Activated CD8-positive, alpha-beta memory T cell treated with anti-CD3 and anti-CD28 coated beads, Interleukin-2, amount 50 U/mL, for 4 hours (primary cell): Measurements from ENCODE around the gene CPHXL.

ENCODE experiments used
- DNase-seq: peaks from one replicate; pipeline ENCODE4 v3.0.0-alpha.2; 2020

CPHXL gene

DNA sequence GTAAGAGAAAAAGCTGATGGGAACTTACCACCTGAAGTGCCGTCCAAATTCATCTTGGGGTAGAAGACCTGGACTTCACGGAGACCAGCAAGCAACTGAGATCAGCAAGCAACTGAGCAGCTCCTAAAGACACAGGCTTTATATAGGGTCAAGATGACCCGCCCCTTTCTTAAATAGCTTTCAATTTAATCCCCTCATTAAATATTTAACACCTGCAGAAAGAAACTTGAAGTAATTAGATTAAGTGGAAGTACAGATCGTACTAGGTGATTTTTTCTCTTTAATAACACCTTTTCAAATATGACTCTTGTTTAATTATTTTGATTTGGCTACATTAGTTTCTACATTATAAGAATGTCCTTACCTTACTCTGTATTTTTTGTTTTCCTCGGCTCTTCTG lies at the start of gene CPHXL:
Gene CPHXL, minus strand, starts transcription at position 101 of the 400 bp plus-strand sequence. Its CDS starts 48 bp downstream, at position 53.
- no peak for DNase-seq

GRCh38 chr16:75774197-75774596 lies 47.9 kb upstream of the CPHXL start:
- no peak for DNase-seq

GRCh38 chr16:75770051-75770450 lies 43.8 kb upstream of the CPHXL start:
- DNase-seq = no peak

DNA sequence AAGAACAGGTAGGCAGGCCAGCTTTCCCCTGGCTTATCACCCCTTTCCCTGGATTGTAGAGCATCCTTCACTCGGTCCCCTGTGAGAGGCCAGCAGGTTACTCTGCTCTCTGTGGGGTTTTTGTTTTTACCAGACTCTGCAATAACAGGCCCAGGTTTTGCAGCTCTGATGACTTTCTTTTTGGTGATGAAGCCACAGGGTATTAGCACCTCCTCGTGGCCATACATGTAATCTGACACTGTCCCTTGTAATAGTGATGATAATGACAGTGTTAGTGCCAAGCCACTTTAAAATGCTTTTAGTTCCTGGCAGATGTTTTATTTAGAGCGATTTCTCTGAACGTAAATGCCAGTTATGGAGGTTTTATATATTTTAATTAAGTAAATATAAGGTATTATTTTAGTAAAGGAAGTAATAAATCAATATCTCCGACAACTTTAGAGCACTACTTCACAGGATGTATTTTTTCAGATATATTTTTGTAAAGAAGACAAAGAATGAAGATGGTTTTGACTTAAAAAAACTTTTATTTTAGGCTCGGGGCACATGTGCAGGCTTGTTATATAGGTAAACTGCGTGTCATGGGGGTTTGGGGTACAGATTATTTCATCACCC lies 38.0 kb upstream of the CPHXL start:
- peak; percentile 45 for DNase-seq

DNA sequence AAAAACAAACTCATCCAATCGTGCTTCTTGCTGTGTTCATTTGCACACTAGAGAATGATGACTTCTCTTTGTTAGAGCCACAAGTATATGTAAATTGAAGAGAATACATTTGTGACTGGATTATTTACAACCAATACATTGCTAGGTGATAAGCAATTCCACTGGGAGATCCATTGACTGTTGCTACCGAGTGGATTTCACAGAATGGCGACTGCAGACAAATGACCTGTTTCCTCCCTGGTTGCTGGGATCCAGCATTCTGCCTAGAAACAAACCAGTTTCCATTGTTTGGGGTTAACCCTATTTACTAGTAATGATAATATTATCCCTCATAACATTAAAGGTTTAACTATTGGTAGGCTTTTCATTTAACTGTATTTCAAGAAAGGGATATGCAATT lies 36.9 kb upstream of the CPHXL start:
- DNase-seq = no peak

- no peak for DNase-seq
These were observed 36.5 kb upstream of the CPHXL start for GRCh38 chr16:75762746-75763145.

- DNase-seq = no peak
These were observed 34.8 kb upstream of the CPHXL start for GRCh38 chr16:75761108-75761507.

GRCh38 chr16:75760018-75760519 lies 33.8 kb upstream of the CPHXL start:
- no peak for DNase-seq

DNA sequence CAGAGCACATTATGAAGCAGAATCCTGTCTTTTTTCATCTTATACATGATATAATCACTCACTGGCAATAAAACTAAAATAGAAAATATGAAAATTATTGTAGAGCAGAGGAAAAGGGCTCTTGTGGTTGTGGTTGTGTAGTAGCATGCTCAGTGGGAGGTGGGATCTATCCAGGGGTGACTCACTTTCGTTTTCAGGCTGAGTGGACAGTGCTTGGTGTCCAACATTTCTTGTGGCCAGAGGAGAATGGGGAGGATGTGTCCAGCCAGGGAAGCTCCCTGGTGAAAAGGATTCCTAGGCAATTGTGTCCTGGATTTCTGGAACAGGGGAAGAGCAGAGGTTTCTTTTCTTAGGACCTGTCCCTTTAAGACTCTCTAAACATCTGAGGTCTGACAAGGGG lies 31.9 kb upstream of the CPHXL start:
- no peak for DNase-seq

GRCh38 chr16:75754141-75754540 lies 27.9 kb upstream of the CPHXL start:
- no peak for DNase-seq

- DNase-seq = no peak
These were observed 24.2 kb upstream of the CPHXL start for GRCh38 chr16:75750528-75750927.

DNA sequence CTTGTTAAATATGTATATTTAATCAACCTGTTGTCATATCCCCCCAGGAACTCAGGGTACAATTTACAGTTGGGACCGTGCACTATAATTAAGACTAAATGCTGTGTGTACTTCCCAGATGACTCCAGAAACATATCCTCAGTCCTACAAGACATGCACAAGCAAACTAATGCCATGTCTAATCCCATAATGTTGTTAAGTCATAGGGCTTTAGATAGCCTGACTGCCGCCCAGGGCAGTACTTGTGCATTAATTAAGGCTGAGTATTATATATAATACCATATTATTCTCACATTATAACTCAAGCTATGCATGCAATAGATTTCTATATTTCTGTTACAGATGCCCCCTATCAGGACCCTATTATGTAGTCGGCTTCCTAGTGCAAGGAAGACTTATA lies 20.1 kb upstream of the CPHXL start:
- DNase-seq = no peak

- no peak for DNase-seq
These were observed 19.5 kb upstream of the CPHXL start for GRCh38 chr16:75745823-75746222.

DNA sequence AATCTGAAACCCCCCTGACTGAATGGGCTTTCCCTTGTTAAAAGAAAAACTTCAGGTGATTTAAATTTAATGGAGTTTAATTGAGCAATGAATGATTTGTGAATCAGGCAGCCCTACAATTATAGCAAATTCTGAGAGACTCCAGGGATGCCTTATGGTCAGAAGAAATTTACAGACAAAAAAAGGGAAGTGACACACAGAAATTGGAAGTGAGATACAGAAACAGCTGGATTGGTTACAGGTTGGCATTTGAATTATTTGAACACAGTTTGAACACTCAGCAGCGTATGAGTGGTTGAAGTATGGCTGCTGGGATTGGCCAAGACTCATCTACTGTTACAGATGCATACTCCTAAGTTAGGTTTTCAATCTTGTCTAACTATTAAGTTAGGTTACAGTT lies 19.0 kb upstream of the CPHXL start:
- no peak for DNase-seq

DNA sequence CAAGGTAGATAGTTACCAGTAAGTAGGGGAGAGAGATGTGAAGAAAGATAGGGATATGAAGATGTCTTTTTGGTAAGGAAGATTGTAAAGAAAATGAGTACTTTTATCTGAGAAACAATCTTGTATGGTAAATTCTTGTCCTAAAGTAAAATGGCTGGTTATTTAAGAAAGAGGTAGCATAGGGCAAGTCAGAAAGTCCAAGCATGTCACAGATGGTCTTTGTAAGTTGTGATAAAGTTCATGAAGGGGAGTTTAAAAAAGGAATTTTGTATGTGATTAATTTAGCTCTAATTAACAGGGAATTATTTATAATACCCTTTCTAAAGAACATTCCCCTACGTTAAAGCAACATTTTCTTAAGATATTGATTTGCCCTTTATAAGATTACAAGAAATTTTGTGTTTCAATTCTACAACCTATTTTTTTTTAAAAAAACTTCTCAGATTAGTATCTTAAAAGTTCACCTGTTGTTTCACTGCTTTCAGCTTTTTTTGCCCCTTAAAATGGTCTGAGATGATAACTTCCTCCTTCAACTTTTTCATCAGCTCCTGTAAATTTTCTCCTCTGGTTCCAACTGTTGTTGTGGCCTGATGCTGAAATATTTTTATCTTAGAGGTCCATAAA lies 16.2 kb upstream of the CPHXL start:
- no peak for DNase-seq

- DNase-seq = no peak
These were observed 7.3 kb upstream of the CPHXL start for GRCh38 chr16:75733305-75734211.

DNA sequence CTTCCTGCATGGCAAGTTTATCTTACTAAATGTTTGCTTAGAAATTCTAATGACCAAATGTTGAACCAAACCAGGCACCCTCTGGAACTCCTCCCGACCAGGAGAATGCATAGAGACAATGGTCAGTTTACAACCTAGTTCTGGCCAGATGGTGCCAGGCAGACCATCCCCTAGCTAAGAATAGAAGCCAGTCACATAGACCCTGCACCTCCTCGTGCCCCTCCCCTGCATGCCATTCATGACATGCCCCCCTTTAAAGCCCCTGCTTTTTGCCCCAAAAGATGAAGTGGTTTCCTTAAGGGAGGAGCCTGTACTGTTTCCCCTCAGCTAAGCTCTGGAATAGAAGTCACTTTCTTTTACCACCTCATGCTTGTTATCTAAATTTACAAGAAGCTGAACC lies 6.6 kb upstream of the CPHXL start:
- DNase-seq = no peak

- no peak for DNase-seq
These were observed 931 bp upstream of the CPHXL start for GRCh38 chr16:75727221-75727620.

DNA sequence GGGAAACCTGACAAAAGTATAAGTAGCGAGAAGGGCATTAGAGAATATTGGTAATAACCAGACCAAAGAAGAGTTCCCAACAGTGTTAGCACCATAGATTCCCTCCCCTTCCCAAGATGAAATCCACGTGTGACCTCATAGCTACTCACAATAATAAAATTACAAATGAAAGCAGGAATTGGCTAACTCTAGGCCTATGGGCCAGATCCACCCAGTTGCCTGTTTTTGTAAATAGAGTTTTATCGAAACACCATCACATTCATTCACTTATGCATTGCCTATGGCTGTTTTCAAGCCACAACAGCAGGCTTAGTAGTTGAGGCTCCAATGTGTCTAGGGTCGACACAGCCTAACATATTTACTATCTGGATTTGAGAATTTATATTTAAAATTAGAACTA lies 7.8 kb downstream of the CPHXL start:
- no peak for DNase-seq

- no peak for DNase-seq
These were observed 11.6 kb downstream of the CPHXL start for GRCh38 chr16:75714661-75715060.

- DNase-seq = no peak
These were observed 15.9 kb downstream of the CPHXL start for GRCh38 chr16:75710344-75710743.

- DNase-seq = no peak
These were observed 23.0 kb downstream of the CPHXL start for GRCh38 chr16:75703306-75703705.

DNA sequence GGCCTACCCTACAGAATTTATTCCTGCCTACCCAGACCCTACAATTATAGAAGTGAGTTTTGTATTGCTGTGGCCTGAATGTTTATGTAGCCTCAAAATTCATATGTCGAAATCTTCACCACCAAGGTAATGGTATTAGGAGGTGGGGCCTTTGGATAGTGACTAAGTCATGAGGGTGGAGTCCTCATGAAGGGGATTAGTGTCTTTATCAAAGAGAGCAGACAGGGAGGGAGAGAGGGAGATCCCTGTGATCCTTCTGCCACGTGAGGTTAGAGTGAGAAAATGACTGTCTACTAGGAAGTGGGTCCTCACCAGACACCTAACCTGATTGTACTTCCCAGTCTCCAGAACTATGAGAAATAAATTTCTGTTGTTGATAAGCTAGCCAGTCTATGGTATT lies 24.0 kb downstream of the CPHXL start:
- DNase-seq = no peak

- DNase-seq = no peak
These were observed 24.9 kb downstream of the CPHXL start, which contains the start of gene DUXB for GRCh38 chr16:75701361-75701760. TSS of gene DUXB (minus strand) at chr16:75701461. CDS start at chr16:75701418, 43 bp downstream.
